GM18867 (cell line): ENCODE data around the gene TAF1D.
"Not testable (repeated sequence)": the region's sequence is repeated elsewhere in the genome, so short reads cannot be mapped to it uniquely, and the experiment has no call there.

Experiments used
- ATAC-seq: cut with Tn5 transposase; IDR thresholded peaks from one replicate; pipeline ENCODE4 v1.9.1; 2021; ENCODE audit warnings: mild to moderate bottlenecking, moderate library complexity; ENCODE audit not compliant: unreplicated experiment

TAF1D gene

GRCh38 chr11:93751001-93751400, 9.7 kb upstream of the TAF1D start:
- ATAC-seq, result no peak

- ATAC-seq, result peak; percentile 64
Measured at GRCh38 chr11:93747122-93747521, 5.8 kb upstream of the TAF1D start.

GRCh38 chr11:93746101-93746500, 4.8 kb upstream of the TAF1D start:
- no peak for ATAC-seq

- not testable (repeated sequence) for ATAC-seq
Measured at GRCh38 chr11:93745005-93745755, 3.9 kb upstream of the TAF1D start.

- ATAC-seq, result no peak
Measured at GRCh38 chr11:93744669-93745004, 3.3 kb upstream of the TAF1D start.

- ATAC-seq, result no peak
Measured at GRCh38 chr11:93743291-93743690, 2.0 kb upstream of the TAF1D start.

- peak; percentile 7 for ATAC-seq
Measured at GRCh38 chr11:93741882-93742226, 559 bp upstream of the TAF1D start.

GRCh38 chr11:93740730-93741093, 583 bp downstream of the TAF1D start:
- peak; percentile 35 for ATAC-seq

- ATAC-seq, result no peak
Measured at GRCh38 chr11:93740031-93740729, 1.1 kb downstream of the TAF1D start.

GRCh38 chr11:93738647-93739081, 2.6 kb downstream of the TAF1D start:
- no peak for ATAC-seq

- no peak for ATAC-seq
Measured at GRCh38 chr11:93737904-93738612, 3.2 kb downstream of the TAF1D start.

- ATAC-seq, result no peak
Measured at GRCh38 chr11:93736129-93736528, 5.2 kb downstream of the TAF1D start.

- ATAC-seq, result no peak
Measured at GRCh38 chr11:93735627-93736026, 5.7 kb downstream of the TAF1D start.

- no peak for ATAC-seq
Measured at GRCh38 chr11:93734427-93735222, 6.7 kb downstream of the TAF1D start.

GRCh38 chr11:93733474-93733873, 7.8 kb downstream of the TAF1D start:
- no peak for ATAC-seq

GRCh38 chr11:93732237-93732892, 8.9 kb downstream of the TAF1D start:
- no peak for ATAC-seq

- ATAC-seq, result no peak
Measured at GRCh38 chr11:93730108-93731107, 10.9 kb downstream of the TAF1D start.

- ATAC-seq, result no peak
Measured at GRCh38 chr11:93729129-93729616, 12.1 kb downstream of the TAF1D start.

- no peak for ATAC-seq
Measured at GRCh38 chr11:93728792-93729128, 12.5 kb downstream of the TAF1D start.
